Measurements from ENCODE around the gene ZNF425. TPM values are rescaled to one million over a fixed set of nuclear protein-coding genes. Genes with fewer than 3 reads are reported as not detected.
"Not testable (repeated sequence)": the region's sequence is repeated elsewhere in the genome, so short reads cannot be mapped to it uniquely, and the experiment has no call there.

ZNF425 gene
- total and polyA plus RNA-seq, 7 experiments from 2014 or later = 0.26 to 4.9 (median 1.0) TPM

DNA sequence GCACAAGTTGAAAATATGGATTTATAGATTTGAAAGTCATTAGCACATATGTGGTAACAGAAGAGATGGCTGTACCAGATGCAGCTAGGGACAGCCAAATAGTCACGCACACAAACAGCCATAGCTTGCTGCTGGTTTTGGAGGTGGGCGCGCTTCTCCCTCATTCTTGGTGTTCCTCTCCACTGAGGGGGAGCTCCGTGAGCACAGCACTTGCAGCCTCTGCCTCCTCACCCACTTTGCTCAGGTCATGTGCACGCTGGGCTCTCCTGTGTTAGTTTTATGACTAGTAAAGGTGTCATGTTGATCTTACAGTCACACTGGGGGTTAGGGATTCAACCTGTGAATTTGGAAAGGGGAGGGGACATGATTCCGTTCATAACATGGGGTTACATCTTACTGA, 27.1 kb downstream of the ZNF425 start:
- intact Hi-C loops (cut with micrococcal nuclease) = loop anchor here in 1 of 2 donors (10.0 kb wide), 1 partner anchor 594 kb away; no protein-coding TSS in a partner anchor
- Histone ChIP-seq H3K9me3 (ENCODE audit: control insufficient read depth in 2 of 3, low read length in 3 of 3) (no peaks in the 10 kb centered on the region), H3K36me3 (ENCODE audit: control insufficient read depth in 2 of 3, insufficient read depth in 3 of 3, low read length in 3 of 3) (no peaks in the 10 kb centered on the region), H3K4me1 (ENCODE audit: control insufficient read depth in 2 of 2, insufficient read depth in 2 of 2, low read length in 2 of 2) (no peaks in the 10 kb centered on the region), H3K27me3 (ENCODE audit: control insufficient read depth in 2 of 2, insufficient read depth in 2 of 2, low read length in 2 of 2) (no peaks in the 10 kb centered on the region), H3K4me3 (ENCODE audit: low read length) (no peak overlapping the region), H3K27ac (ENCODE audit: low read depth, low read length) (no peak overlapping the region)
- Mint-ChIP-seq H3K27ac (no peak overlapping the region), H3K4me3 (no peak overlapping the region), H3K9me3 (no peaks in the 10 kb centered on the region), H3K4me1 (peaks cover 0 to 4% (median 0%) of the 10 kb centered on the region in 7 donors), H3K36me3 (peaks cover 0 to 7% (median 0%) of the 10 kb centered on the region in 5 donors), H3K27me3 (no peaks in the 10 kb centered on the region)
- DNase-seq = no peak
- CTCF ChIA-PET = no interaction called here
- ATAC-seq = no peak
- POLR2A ChIA-PET = interaction anchor here (1.5 kb wide), 1 partner anchor 9 kb away, joined by 3 read pairs; no protein-coding TSS in a partner anchor

DNA sequence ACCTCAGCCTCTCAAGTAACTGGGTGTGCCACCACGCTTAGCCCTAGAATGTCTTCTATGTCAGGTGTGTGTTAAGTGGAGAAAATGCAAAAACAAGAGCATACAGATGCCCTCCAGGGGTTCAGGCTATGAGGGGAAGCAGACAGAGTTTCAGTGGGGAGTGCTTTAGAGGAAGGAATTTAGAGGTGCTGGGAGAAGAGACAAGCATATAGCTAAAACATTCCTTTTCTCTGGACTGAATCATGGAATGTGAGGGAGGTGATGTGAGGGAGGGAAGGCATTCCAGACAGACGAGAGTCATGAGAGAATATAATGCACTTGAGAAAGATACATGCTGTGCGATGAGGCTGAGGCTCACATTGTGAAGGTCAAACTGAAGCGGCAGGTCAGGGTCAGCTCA, 29.0 kb downstream of the ZNF425 start:
- Mint-ChIP-seq H3K27me3 (no peaks in the 10 kb centered on the region), H3K36me3 (no peaks in the 10 kb centered on the region), H3K4me3 (no peak overlapping the region), H3K9me3 (no peaks in the 10 kb centered on the region), H3K4me1 (peaks cover 0 to 4% (median 0%) of the 10 kb centered on the region in 7 donors), H3K27ac (peak overlapping the region in 2 of 9 donors; percentile 32 to 51)
- DNase-seq = no peak
- CTCF ChIA-PET = no interaction called here
- Histone ChIP-seq H3K27ac (ENCODE audit: low read depth, low read length) (no peak overlapping the region), H3K4me3 (ENCODE audit: low read length) (no peak overlapping the region), H3K36me3 (ENCODE audit: control insufficient read depth in 2 of 3, insufficient read depth in 3 of 3, low read length in 3 of 3) (no peaks in the 10 kb centered on the region), H3K4me1 (ENCODE audit: control insufficient read depth in 2 of 2, insufficient read depth in 2 of 2, low read length in 2 of 2) (no peaks in the 10 kb centered on the region), H3K27me3 (ENCODE audit: control insufficient read depth in 2 of 2, insufficient read depth in 2 of 2, low read length in 2 of 2) (no peaks in the 10 kb centered on the region), H3K9me3 (ENCODE audit: control insufficient read depth in 2 of 3, low read length in 3 of 3) (no peaks in the 10 kb centered on the region)
- no peak for ATAC-seq
- POLR2A ChIA-PET = interaction anchor here (0.9 kb wide), 1 partner anchor 30 kb away, joined by 3 read pairs; no protein-coding TSS in a partner anchor
- intact Hi-C loops (cut with micrococcal nuclease) = loop anchor here in 1 of 2 donors (10.0 kb wide), 1 partner anchor 592 kb away; no protein-coding TSS in a partner anchor

DNA sequence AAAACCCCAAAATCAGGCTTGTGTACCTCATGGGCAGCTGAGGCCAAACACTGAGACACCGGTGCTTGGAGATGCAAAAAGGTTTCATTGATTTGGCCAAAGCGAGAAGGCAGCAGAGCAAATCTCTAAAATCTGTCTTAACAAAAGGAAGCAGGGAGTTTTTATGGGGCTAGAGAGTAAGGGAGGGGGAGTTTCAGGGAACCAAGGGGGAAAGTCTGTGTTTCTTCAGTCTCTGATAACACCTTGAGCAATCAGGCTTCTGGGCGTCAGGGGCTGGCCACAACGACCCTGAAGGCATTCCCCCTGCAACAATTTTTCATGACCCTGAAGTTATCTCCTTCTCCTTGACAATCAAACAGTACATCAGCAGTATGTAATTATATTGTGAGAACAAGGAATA, 32.9 kb downstream of the ZNF425 start:
- CTCF ChIA-PET = interaction anchor here (1.1 kb wide), 1 partner anchor 88 kb away, joined by 4 read pairs; no protein-coding TSS in a partner anchor
- Histone ChIP-seq H3K27me3 (ENCODE audit: control insufficient read depth in 2 of 2, insufficient read depth in 2 of 2, low read length in 2 of 2) (no peaks in the 10 kb centered on the region), H3K9me3 (ENCODE audit: control insufficient read depth in 2 of 3, low read length in 3 of 3) (no peaks in the 10 kb centered on the region), H3K36me3 (ENCODE audit: control insufficient read depth in 2 of 3, insufficient read depth in 3 of 3, low read length in 3 of 3) (peaks cover 0 to 4% (median 0%) of the 10 kb centered on the region in 3 experiments), H3K4me1 (ENCODE audit: control insufficient read depth in 2 of 2, insufficient read depth in 2 of 2, low read length in 2 of 2) (peaks cover 8 to 9% of the 10 kb centered on the region in 2 donors), H3K4me3 (ENCODE audit: low read length) (no peak overlapping the region), H3K27ac (ENCODE audit: low read depth, low read length) (peak overlapping the region; percentile 7)
- Mint-ChIP-seq H3K27me3 (no peaks in the 10 kb centered on the region), H3K36me3 (peaks cover 0 to 3% (median 0%) of the 10 kb centered on the region in 5 donors), H3K4me3 (peak overlapping the region in 3 of 10 donors; percentile 12 to 40 (median 20)), H3K4me1 (peaks cover 8 to 22% (median 18%) of the 10 kb centered on the region in 7 donors), H3K27ac (peak overlapping the region in 6 of 9 donors; percentile 9 to 57 (median 26)), H3K9me3 (peaks cover 0 to 1% (median 0%) of the 10 kb centered on the region in 11 donors)
- intact Hi-C loops (cut with micrococcal nuclease) = loop anchor here (5.0 to 10.0 kb wide), 3 partner anchors 54 to 588 kb away; partner anchors contain the start of genes CUL1 (in 1 of the 2) and ZNF398 (in 1 of the 2)
- POLR2A ChIA-PET = interaction anchor here (0.9 to 2.8 kb wide), 2 partner anchors 27 to 33 kb away, joined by 4 to 8 read pairs; partner anchors contain the start of gene ZNF425
- DNase-seq (no peak), ATAC-seq (no peak)

DNA sequence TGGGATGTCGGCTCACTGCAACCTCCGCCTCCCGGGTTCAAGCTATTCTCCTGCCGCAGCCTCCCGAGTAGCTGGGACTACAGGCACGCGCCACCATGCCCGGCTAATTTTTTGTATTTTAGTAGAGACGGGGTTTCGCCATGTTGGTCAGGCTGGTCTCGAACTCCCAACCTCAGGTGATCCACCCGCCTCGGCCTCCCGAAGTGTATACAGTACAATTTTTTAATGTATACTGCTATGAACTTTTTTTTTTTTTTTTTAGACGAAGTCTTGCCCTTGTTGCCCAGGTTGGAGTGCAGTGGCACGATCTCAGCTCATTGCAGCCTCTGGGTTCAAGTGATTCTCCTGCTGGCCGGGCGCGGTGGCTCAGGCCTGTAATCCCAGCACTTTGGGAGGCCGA, 33.9 kb downstream of the ZNF425 start:
- not testable (repeated sequence) for H3K27me3 ChIP-seq (ENCODE audit: control insufficient read depth in 2 of 2, insufficient read depth in 2 of 2, low read length in 2 of 2); DNase-seq; H3K27me3 Mint-ChIP-seq; ATAC-seq; H3K36me3 Mint-ChIP-seq; H3K9me3 Mint-ChIP-seq; H3K36me3 ChIP-seq (ENCODE audit: control insufficient read depth in 2 of 3, insufficient read depth in 3 of 3, low read length in 3 of 3); H3K9me3 ChIP-seq (ENCODE audit: control insufficient read depth in 2 of 3, low read length in 3 of 3); H3K27ac ChIP-seq (ENCODE audit: low read depth, low read length); H3K4me1 ChIP-seq (ENCODE audit: control insufficient read depth in 2 of 2, insufficient read depth in 2 of 2, low read length in 2 of 2); H3K4me3 ChIP-seq (ENCODE audit: low read length)
- Mint-ChIP-seq H3K4me1 (peaks cover 11 to 28% (median 23%) of the 10 kb centered on the region in 7 donors), H3K4me3 (peak overlapping the region in 7 of 10 donors; percentile 35 to 96 (median 45)), H3K27ac (peak overlapping the region in 8 of 9 donors; percentile 36 to 99 (median 82))
- POLR2A ChIA-PET = interaction anchor here (0.6 to 2.8 kb wide), 5 partner anchors 24 to 79 kb away, joined by 3 to 11 read pairs (median 6); partner anchors contain the start of genes ZNF398 and ZNF425
- intact Hi-C loops (cut with micrococcal nuclease) = loop anchor here (5.0 to 10.0 kb wide), 3 partner anchors 55 to 587 kb away; partner anchors contain the start of genes CUL1 (in 1 of the 2) and ZNF398 (in 1 of the 2)
- CTCF ChIA-PET = interaction anchor here (0.6 kb wide), 2 partner anchors 93 to 101 kb away, joined by 4 to 5 read pairs; no protein-coding TSS in a partner anchor

DNA sequence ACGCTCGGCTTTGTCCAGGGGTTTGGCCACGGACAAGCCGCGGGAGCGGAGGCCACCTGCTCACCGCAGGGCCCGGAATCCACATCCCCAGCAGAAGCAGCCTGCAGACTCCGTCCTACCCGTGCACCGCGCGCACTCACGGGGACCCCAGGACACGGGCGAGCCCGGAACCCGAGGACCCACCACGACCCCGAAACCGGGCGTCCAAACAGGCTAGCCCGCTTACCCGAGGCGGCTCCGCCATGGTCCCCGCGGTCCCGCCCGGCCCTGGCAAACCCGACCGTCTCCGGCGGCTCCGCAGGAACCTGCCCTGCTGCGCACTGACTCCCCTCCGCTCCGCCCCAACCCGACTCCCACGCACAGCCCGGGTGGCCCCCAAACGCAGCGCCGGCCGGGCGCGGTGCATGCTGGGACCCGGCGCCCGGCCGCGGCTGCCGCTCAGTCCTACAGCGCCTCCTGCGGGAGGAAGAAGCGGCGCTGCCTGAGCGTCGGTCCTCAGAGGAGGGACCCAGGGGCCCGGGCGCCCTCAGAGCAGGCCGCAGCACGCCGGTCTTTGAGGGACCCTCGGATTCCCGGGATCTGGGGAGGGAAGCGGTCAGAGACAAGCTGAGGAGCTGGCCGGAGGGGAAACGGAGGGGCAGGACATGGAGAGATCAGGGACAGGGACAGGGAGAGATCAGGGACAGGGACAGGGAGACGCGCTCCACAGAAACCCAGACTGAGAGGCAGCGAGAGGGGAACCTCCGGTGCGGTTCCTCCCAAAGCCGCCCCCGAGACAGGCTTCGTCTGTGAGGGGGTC, 35.5 kb downstream of the ZNF425 start, which contains the start of gene ZNF786:
Gene ZNF786, minus strand, starts transcription at position 322 of the 799 bp plus-strand sequence. Its CDS starts 78 bp downstream, at position 244.
- Mint-ChIP-seq H3K36me3 (peaks cover 0 to 16% (median 6%) of the 10 kb centered on the region in 5 donors), H3K27ac (peak within 1 kb of the TSS; percentile 93 to 100 (median 99)), H3K4me1 (peaks cover 18 to 40% (median 35%) of the 10 kb centered on the region in 7 donors), H3K4me3 (peak within 1 kb of the TSS; percentile 91 to 100 (median 99)), H3K9me3 (peaks cover 0 to 4% (median 0%) of the 10 kb centered on the region in 11 donors), H3K27me3 (no peaks in the 10 kb centered on the region)
- peaks cover 0 to 4% (median 0%) of the 10 kb centered on the region in 3 experiments for H3K36me3 ChIP-seq (ENCODE audit: control insufficient read depth in 2 of 3, insufficient read depth in 3 of 3, low read length in 3 of 3)
- peak; percentile 95 for ATAC-seq
- CTCF ChIA-PET = interaction anchor here (0.9 to 1.0 kb wide), 3 partner anchors 37 to 84 kb away, joined by 3 to 5 read pairs (median 3); no protein-coding TSS in a partner anchor
- POLR2A ChIA-PET = interaction anchor here (0.6 to 2.6 kb wide), 6 partner anchors 15 to 85 kb away, joined by 3 to 11 read pairs (median 4); partner anchors contain the start of genes ZNF398 and ZNF425
- no peaks in the 10 kb centered on the region for H3K27me3 ChIP-seq (ENCODE audit: control insufficient read depth in 2 of 2, insufficient read depth in 2 of 2, low read length in 2 of 2)
- H3K4me1 ChIP-seq (ENCODE audit: control insufficient read depth in 2 of 2, insufficient read depth in 2 of 2, low read length in 2 of 2) = peaks cover 8 to 9% of the 10 kb centered on the region in 2 donors
- H3K4me3 ChIP-seq (ENCODE audit: low read length) = peak within 1 kb of the TSS; percentile 93
- peak within 1 kb of the TSS; percentile 85 for H3K27ac ChIP-seq (ENCODE audit: low read depth, low read length)
- peaks cover 0 to 3% (median 0%) of the 10 kb centered on the region in 3 experiments for H3K9me3 ChIP-seq (ENCODE audit: control insufficient read depth in 2 of 3, low read length in 3 of 3)
- peak; percentile 87 to 97 (median 92) for DNase-seq
- intact Hi-C loops (cut with micrococcal nuclease) = loop anchor here (1.0 to 10.0 kb wide), 20 partner anchors 25 to 586 kb away; partner anchors contain the start of genes CUL1 (in 2 of the 2), PDIA4 (in 2 of the 2), ZNF398 (in 2 of the 2) and ZNF425 (in 2 of the 2)

DNA sequence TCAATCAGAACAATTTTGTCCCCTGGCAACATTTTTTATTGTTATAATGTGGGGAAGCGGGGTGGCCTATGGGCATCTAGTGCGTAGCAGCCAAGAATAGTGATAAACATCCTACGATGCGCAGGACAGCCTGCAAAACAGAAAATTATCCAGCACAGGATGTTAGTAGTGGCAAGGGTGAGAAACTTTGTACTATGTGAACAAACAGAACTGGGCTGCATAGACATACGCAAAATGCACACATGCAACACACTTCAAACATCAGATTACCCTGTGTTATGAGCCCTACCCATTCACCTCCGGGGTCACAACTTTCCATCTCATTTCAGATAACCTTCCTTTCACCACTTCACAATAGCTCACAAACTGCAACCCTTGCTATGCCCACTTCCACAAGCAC, 38.7 kb downstream of the ZNF425 start:
- POLR2A ChIA-PET = no interaction called here
- H3K4me1 Mint-ChIP-seq = peaks cover 18 to 52% (median 34%) of the 10 kb centered on the region in 7 donors

More for the DNA sequence above, 38.7 kb downstream of the ZNF425 start:
- intact Hi-C loops (cut with micrococcal nuclease) = no loop called here
- H3K36me3 Mint-ChIP-seq = peaks cover 4 to 33% (median 23%) of the 10 kb centered on the region in 5 donors
- peak overlapping the region in 3 of 9 donors; percentile 14 to 74 (median 19) for H3K27ac Mint-ChIP-seq
- H3K27ac ChIP-seq (ENCODE audit: low read depth, low read length) = no peak overlapping the region
- ATAC-seq (no peak), DNase-seq (peak in 2 of 9 donors; percentile 30 to 41)
- H3K9me3 Mint-ChIP-seq = peaks cover 0 to 15% (median 2%) of the 10 kb centered on the region in 11 donors
- H3K36me3 ChIP-seq (ENCODE audit: control insufficient read depth in 2 of 3, insufficient read depth in 3 of 3, low read length in 3 of 3) = peaks cover 0 to 4% (median 0%) of the 10 kb centered on the region in 3 experiments
- peaks cover 8 to 9% of the 10 kb centered on the region in 2 donors for H3K4me1 ChIP-seq (ENCODE audit: control insufficient read depth in 2 of 2, insufficient read depth in 2 of 2, low read length in 2 of 2)
- CTCF ChIA-PET = interaction anchor here (0.7 to 0.9 kb wide), 2 partner anchors 80 to 350 kb away, joined by 3 to 4 read pairs; no protein-coding TSS in a partner anchor
- no peak overlapping the region for H3K4me3 ChIP-seq (ENCODE audit: low read length)
- H3K27me3 ChIP-seq (ENCODE audit: control insufficient read depth in 2 of 2, insufficient read depth in 2 of 2, low read length in 2 of 2) = no peaks in the 10 kb centered on the region
- H3K27me3 Mint-ChIP-seq = no peaks in the 10 kb centered on the region
- peaks cover 0 to 6% (median 4%) of the 10 kb centered on the region in 3 experiments for H3K9me3 ChIP-seq (ENCODE audit: control insufficient read depth in 2 of 3, low read length in 3 of 3)
- peak overlapping the region in 7 of 10 donors; percentile 1 to 59 (median 47) for H3K4me3 Mint-ChIP-seq

Data from naive thymus-derived CD4-positive, alpha-beta T cell (primary cell).